Astrocyte of the cerebellum (primary cell): ENCODE measurements around the gene PRKD2.

Experiments
- DNase-seq: peaks from one replicate; pipeline ENCODE4 v3.0.0-alpha.2; 2011; ENCODE audit warnings: low read depth
- H3K4me3 ChIP-seq: 2 replicates; pipeline ENCODE4 v1.5.1; 2011; ENCODE audit warnings: mild to moderate bottlenecking, low read depth, low read length, moderate library complexity
- CTCF ChIP-seq: IDR thresholded peaks from 2 replicates; pipeline ENCODE4 v1.5.1; 2012; ENCODE audit warnings: low read length, low read depth, moderate library complexity, mild to moderate bottlenecking; ENCODE audit errors: missing control alignments
- in situ Hi-C: cut with HindIII; loops from 2 replicates; pipeline ENCODE4 v1.10.0; 2017; ENCODE audit warnings: low sequenced_read_pairs

Gene PRKD2

GRCh38 chr19:46759206-46759605, 42.3 kb upstream of the PRKD2 start:
- in situ Hi-C loops: loop anchor here (5.0 kb wide), 1 partner anchor 48 kb away; no protein-coding TSS in a partner anchor
- no peak for TF ChIP-seq CTCF
- DNase-seq: no peak
- H3K4me3 ChIP-seq: no peak overlapping the region

GRCh38 chr19:46756544-46756888, 39.6 kb upstream of the PRKD2 start:
- in situ Hi-C loops: loop anchor here (5.0 kb wide), 1 partner anchor 51 kb away; no protein-coding TSS in a partner anchor
- no peak for TF ChIP-seq CTCF
- no peak for DNase-seq
- H3K4me3 ChIP-seq: no peak overlapping the region

GRCh38 chr19:46755853-46756543, 39.1 kb upstream of the PRKD2 start:
- H3K4me3 ChIP-seq: no peak overlapping the region
- no peak for TF ChIP-seq CTCF
- in situ Hi-C loops: loop anchor here (5.0 kb wide), 1 partner anchor 51 kb away; no protein-coding TSS in a partner anchor
- DNase-seq: no peak

GRCh38 chr19:46755077-46755852, 38.4 kb upstream of the PRKD2 start:
- H3K4me3 ChIP-seq: no peak overlapping the region
- no peak for DNase-seq
- in situ Hi-C loops: loop anchor here (5.0 kb wide), 1 partner anchor 52 kb away; no protein-coding TSS in a partner anchor
- TF ChIP-seq CTCF: no peak

GRCh38 chr19:46753420-46754155, 36.7 kb upstream of the PRKD2 start:
- H3K4me3 ChIP-seq: no peak overlapping the region
- no peak for DNase-seq
- TF ChIP-seq CTCF: peak; percentile 47
- in situ Hi-C loops: no loop called here
